ENCODE results near the gene ARHGAP6. TPM values are rescaled to one million over a fixed set of nuclear protein-coding genes. Genes with fewer than 3 reads are reported as not detected.
A peak's percentile ranks its signal among the peaks of the same experiment; 100 is the strongest.

Gene ARHGAP6
- total and polyA plus RNA-seq, 9 of the 15 experiments (the other 6 are each of a cell fraction or from before 2014, with no cell fraction given), result 12.5 to 63.6 (median 41.8) TPM

DNA sequence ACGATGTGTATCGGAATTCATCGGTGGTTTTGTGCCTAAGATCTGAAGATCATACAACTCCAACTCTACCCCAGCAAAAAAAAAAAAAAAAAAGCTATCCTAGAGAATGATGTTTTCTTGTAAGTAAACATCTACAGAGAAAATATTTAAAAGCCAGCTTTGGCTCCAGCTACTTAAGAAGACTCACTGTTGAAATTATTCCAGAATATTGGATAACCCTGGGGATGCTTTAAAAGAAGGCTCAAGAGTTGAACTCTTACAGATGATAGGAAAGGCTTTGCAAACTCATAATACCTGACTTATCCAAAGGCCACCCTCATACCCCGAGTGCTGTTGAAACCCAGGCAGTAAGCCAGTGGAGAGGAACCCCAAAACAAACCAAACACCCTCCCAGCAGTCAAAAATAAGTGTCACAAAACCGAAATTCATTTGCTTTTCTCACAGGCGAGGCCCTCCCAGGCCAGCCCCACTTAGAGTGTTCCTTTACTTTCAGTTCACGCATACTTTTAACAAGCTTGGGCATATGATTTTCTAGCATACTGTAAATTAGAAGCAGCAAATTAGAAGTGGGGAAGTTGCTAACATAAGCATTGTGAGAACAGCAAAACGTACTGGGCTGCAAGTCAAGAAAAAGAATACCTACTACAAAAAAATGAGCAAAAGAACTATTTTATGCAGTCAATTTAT, 375.2 kb downstream of the ARHGAP6 start:
- H3K9ac ChIP-seq (ENCODE audit: insufficient read depth in 1 of 2, low read depth in 2 of 2, low read length in 2 of 2), result no peak overlapping the region
- H3K27me3 ChIP-seq (ENCODE audit: control insufficient read depth in 2 of 2, insufficient read depth in 2 of 2, low read length in 2 of 2), result no peaks in the 10 kb centered on the region
- H3K36me3 ChIP-seq (ENCODE audit: control insufficient read depth, insufficient read depth, low read length), result no peaks in the 10 kb centered on the region
- H3K4me1 ChIP-seq (replicated peaks in 1 of 2; ENCODE audit: control insufficient read depth in 2 of 2, insufficient read depth in 2 of 2, low read length in 2 of 2), result peaks cover 0 to 9% of the 10 kb centered on the region in 2 experiments; a peak in 3 of 5 replicates
- no peak overlapping the region for H2AFZ ChIP-seq (ENCODE audit: low read depth, low read length)
- no peaks in the 10 kb centered on the region for H3K9me3 ChIP-seq (replicated peaks; ENCODE audit: control insufficient read depth, insufficient read depth, low read depth, low read length)
- POLR2A ChIA-PET, result interaction anchor here (1.7 kb wide), 1 partner anchor 12 kb away, joined by 3 read pairs; no protein-coding TSS in a partner anchor
- H4K20me1 ChIP-seq (replicated peaks; ENCODE audit: control insufficient read depth, insufficient read depth, low read length), result no peaks in the 10 kb centered on the region
- peaks cover 64% of the 10 kb centered on the region for H3K79me2 ChIP-seq (ENCODE audit: control insufficient read depth, insufficient read depth, low read length)
- ATAC-seq (no peak), DNase-seq (ENCODE audit: extremely low read depth in 1 of 4, low spot score in 3 of 4) (no peak), FAIRE-seq (no peak)
- H3K4me3 ChIP-seq, result no peak overlapping the region
- H3K9me1 ChIP-seq (ENCODE audit: control insufficient read depth, insufficient read depth, low read length), result no peaks in the 10 kb centered on the region
- no peak overlapping the region for H3K4me2 ChIP-seq (ENCODE audit: insufficient read depth, low read length)
- in situ Hi-C loops (cut with MboI) (no loop called here), intact Hi-C loops (cut with micrococcal nuclease) (no loop called here)
- no peak for TF ChIP-seq LEF1 (IDR thresholded peaks at IDR 0.05)
- 83% methylated on average over 7 of the region's 8 CpGs for WGBS (ENCODE audit: insufficient coverage, low coverage, missing lambda C conversion rate)
- H3K27ac ChIP-seq (ENCODE audit: extremely low read depth, low read depth, low read length), result no peak overlapping the region
- CTCF ChIA-PET (ENCODE audit: low intra/inter-chr PET ratio), result interaction anchor here (0.7 kb wide), 1 partner anchor 364 kb away, joined by 5 read pairs; no protein-coding TSS in a partner anchor
- no TSS peak for BruUV-seq (replicated peaks)

DNA sequence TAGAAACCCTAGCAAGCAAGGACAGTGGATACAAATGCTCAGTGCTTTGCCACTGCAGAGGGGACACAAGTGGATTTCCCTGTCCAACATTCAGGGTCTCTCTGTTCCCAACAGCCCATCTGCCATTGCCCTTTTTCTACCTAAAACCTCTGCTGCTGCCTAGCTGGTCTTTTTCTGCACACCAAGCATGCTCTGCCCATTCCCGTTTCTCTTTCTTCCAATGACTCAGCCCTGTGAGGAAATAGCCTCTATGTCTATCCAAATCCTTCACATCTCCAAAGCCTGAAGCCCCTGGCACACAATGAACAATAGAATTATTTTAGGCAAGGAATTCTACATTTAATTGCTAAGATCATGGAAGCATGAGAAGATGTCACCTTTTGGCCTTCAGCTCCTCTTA, 378.2 kb downstream of the ARHGAP6 start:
- intact Hi-C loops (cut with micrococcal nuclease), result no loop called here
- CTCF ChIA-PET (ENCODE audit: low intra/inter-chr PET ratio), result no interaction called here
- in situ Hi-C loops (cut with MboI), result no loop called here

More for the DNA sequence above, 378.2 kb downstream of the ARHGAP6 start:
- Histone ChIP-seq H4K20me1 (replicated peaks; ENCODE audit: control insufficient read depth, insufficient read depth, low read length) (no peaks in the 10 kb centered on the region), H3K79me2 (ENCODE audit: control insufficient read depth, insufficient read depth, low read length) (peaks cover 55% of the 10 kb centered on the region), H3K9me1 (ENCODE audit: control insufficient read depth, insufficient read depth, low read length) (no peaks in the 10 kb centered on the region), H3K27me3 (ENCODE audit: control insufficient read depth in 2 of 2, insufficient read depth in 2 of 2, low read length in 2 of 2) (no peaks in the 10 kb centered on the region), H2AFZ (ENCODE audit: low read depth, low read length) (peak overlapping the region; percentile 23; the same call in 1 of the 2 replicates), H3K4me3 (no peak overlapping the region), H3K9ac (ENCODE audit: insufficient read depth in 1 of 2, low read depth in 2 of 2, low read length in 2 of 2) (no peak overlapping the region), H3K27ac (ENCODE audit: extremely low read depth, low read depth, low read length) (no peak overlapping the region; the same call in 2 of the 3 replicates), H3K9me3 (replicated peaks; ENCODE audit: control insufficient read depth, insufficient read depth, low read depth, low read length) (no peaks in the 10 kb centered on the region), H3K4me2 (ENCODE audit: insufficient read depth, low read length) (peak overlapping the region; percentile 10; the same call in 1 of the 2 replicates), H3K4me1 (replicated peaks in 1 of 2; ENCODE audit: control insufficient read depth in 2 of 2, insufficient read depth in 2 of 2, low read length in 2 of 2) (peaks cover 0 to 8% of the 10 kb centered on the region in 2 experiments; a peak in 3 of 5 replicates), H3K36me3 (ENCODE audit: control insufficient read depth, insufficient read depth, low read length) (peaks cover 7% of the 10 kb centered on the region; the same call in 2 of the 3 replicates)
- FAIRE-seq (no peak), DNase-seq (ENCODE audit: extremely low read depth in 1 of 4, low spot score in 3 of 4) (no peak), ATAC-seq (peak; percentile 47; the same call in 2 of the 3 replicates)
- no TSS peak for BruUV-seq (replicated peaks)
- no peak for TF ChIP-seq ZNF444 (CRISPR knock-in tag; IDR thresholded peaks at IDR 0.05)
- 50% methylated on average over 1 of the region's 1 CpG for WGBS (ENCODE audit: insufficient coverage, low coverage, missing lambda C conversion rate)
- POLR2A ChIA-PET, result interaction anchor here (0.5 to 1.3 kb wide), 4 partner anchors 9 to 111 kb away, joined by 3 to 4 read pairs (median 3); no protein-coding TSS in a partner anchor
